GM12801 (cell line): ENCODE data around the gene PIGS.

Source experiments
- CTCF ChIP-seq: IDR thresholded peaks from one replicate; pipeline ENCODE4 v1.5.1; 2011; ENCODE audit warnings: control low read depth; ENCODE audit not compliant: insufficient read length; ENCODE audit errors: extremely low read depth

Gene PIGS

GRCh38 chr17:28532050-28532960 is 39.0 kb downstream of the PIGS start:
- TF ChIP-seq CTCF = no peak

DNA sequence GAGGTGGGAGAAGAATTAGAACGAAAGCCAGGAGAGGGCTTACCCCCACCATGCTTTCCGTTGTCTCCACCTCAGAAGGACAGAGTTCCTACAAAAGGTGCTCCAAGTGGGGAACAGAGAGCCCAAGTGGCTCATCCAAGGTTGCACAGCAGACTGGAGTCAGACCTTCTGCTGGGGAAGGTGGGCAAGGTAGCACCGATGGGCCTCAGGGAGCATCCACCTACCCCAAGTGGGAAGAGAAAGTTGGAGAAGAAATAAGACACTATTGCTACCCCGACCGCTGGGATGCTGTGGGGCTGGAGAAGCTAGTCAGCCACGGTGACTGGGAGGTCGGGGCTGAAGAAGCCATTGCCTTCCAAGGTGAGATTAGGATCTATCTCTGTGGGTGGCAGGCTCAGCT is 40.4 kb downstream of the PIGS start:
- TF ChIP-seq CTCF = no peak

DNA sequence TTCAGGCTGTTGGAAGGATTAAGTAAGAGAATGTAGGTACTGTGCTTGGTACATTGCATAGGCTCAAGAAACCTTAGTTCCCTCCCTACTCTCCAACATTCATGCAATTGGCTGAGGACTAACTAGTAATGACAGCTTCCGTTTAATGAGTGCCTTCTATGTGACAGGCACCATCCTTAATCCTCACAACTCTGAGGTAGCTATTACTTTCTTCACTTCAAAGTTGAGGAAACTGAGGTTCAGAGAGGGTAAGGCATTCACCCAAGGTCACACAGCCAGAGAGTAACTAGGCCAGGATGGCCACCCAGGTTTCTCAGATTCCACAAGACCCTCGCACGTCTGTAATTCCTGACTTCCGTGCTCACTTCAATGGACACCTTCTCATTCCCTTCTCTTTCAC is 41.1 kb downstream of the PIGS start:
- TF ChIP-seq CTCF = no peak

- no peak for TF ChIP-seq CTCF
Measured at GRCh38 chr17:28529013-28529400, 42.3 kb downstream of the PIGS start.

GRCh38 chr17:28528327-28529012 is 42.9 kb downstream of the PIGS start:
- TF ChIP-seq CTCF = no peak

GRCh38 chr17:28527859-28528258 is 43.5 kb downstream of the PIGS start:
- TF ChIP-seq CTCF = no peak

DNA sequence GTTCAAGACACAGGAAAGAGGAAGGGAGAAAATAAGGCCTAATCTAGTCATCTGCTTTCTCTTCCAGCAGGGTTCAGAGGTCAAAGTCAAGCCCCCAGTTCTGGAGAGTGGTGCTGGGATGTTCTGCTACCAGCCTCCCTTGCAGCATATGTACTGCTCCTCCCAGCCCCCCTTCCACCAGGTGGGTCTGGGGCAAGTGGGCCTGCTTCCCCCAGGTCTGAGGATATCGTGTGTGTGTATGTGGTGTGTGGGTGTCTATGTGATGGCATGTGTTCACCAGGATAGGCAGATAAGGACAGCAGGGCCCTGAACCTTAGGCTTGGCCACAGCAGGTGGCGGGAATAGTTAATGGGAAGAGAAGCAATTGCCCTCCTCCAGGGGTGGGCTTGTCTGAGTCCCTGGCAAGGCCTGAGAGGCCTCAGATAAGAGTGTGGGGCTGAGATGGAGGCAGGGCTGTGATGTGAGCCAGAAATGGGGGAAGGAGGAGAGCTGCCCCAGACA is 44.1 kb downstream of the PIGS start:
- TF ChIP-seq CTCF = no peak
